PC-9 (cell line): ENCODE data around the gene SLC25A33. TPM values are rescaled to one million over a fixed set of nuclear protein-coding genes. Genes with fewer than 3 reads are reported as not detected.

Source experiments
- BruUV-seq: library from RNA; stranded (reverse); fragments of 400-500 nt; replicated peaks from 2 replicates; lab custom pipeline; 2021; lab: Mats Ljungman, UMichigan
- CTCF ChIA-PET: fragments of 300-600 bp; sonication (Branson Sonifier 250); formaldehyde crosslinking; loops from one replicate; lab custom pipeline; 2022; ENCODE audit warnings: antibody characterized with exemption; lab: Charles Lee
- POLR2A ChIA-PET: fragments of 300-600 bp; sonication (Branson Sonifier 250); formaldehyde crosslinking; loops from one replicate; lab custom pipeline; 2022; ENCODE audit warnings: antibody characterized with exemption; ENCODE audit not compliant: unreplicated experiment; lab: Charles Lee
- DNase-seq, 2 experiments: peaks; one replicate each; pipeline versions ENCODE4 v3.0.0 to v3.0.0-alpha.2; 2015 to 2022; ENCODE audit warnings: mixed read lengths in 1 of 2
- H2AFZ ChIP-seq: fragments of 200-600 bp; sonication (generic); 2 replicates; pipeline ENCODE4 v1.8.1; 2017; ENCODE audit warnings: antibody characterized with exemption
- H3F3A ChIP-seq: fragments of 200-600 bp; sonication (generic); 2 replicates; pipeline ENCODE4 v1.8.1; 2017; ENCODE audit warnings: antibody characterized with exemption, mild to moderate bottlenecking, low read depth; ENCODE audit not compliant: insufficient read depth
- H3K27ac ChIP-seq: fragments of 200-600 bp; sonication (generic); 2 replicates; pipeline ENCODE4 v1.6.1; 2016; ENCODE audit warnings: mixed run types
- H3K27me3 ChIP-seq: fragments of 200-600 bp; sonication (generic); 2 replicates; pipeline ENCODE4 v1.6.1; 2016; ENCODE audit warnings: low read depth, mixed run types; ENCODE audit not compliant: insufficient read depth
- H3K36me3 ChIP-seq: fragments of 200-600 bp; sonication (generic); 2 replicates; pipeline ENCODE4 v1.6.1; 2016; ENCODE audit warnings: low read depth, mixed run types
- H3K4me1 ChIP-seq: fragments of 200-600 bp; sonication (generic); replicated peaks from 2 replicates; pipeline ENCODE4 v1.6.1; 2016; ENCODE audit warnings: mixed run types; ENCODE audit not compliant: insufficient read depth
- H3K4me2 ChIP-seq: fragments of 200-600 bp; sonication (generic); 2 replicates; pipeline ENCODE4 v1.6.1; 2017; ENCODE audit warnings: mixed run types
- H3K4me3 ChIP-seq: fragments of 200-600 bp; sonication (generic); 2 replicates; pipeline ENCODE4 v1.6.1; 2016; ENCODE audit warnings: mixed run types
- H3K79me2 ChIP-seq: fragments of 200-600 bp; sonication (generic); 2 replicates; pipeline ENCODE4 v1.6.1; 2017; ENCODE audit warnings: low read depth, mixed run types
- H3K9me2 ChIP-seq: fragments of 200-600 bp; sonication (generic); 2 replicates; pipeline ENCODE4 v1.8.1; 2017; ENCODE audit warnings: mild to moderate bottlenecking; ENCODE audit not compliant: insufficient read depth
- H3K9me3 ChIP-seq: fragments of 200-600 bp; sonication (generic); 2 replicates; pipeline ENCODE4 v1.8.1; 2016; ENCODE audit warnings: low read depth; ENCODE audit not compliant: insufficient read depth
- H4K20me1 ChIP-seq: fragments of 200-600 bp; sonication (generic); 2 replicates; pipeline ENCODE4 v1.8.1; 2017; ENCODE audit not compliant: insufficient read depth
- CTCF ChIP-seq: fragments of 200-600 bp; sonication (generic); conservative IDR thresholded peaks from 2 replicates; pipeline ENCODE4 v1.6.1; 2017; ENCODE audit warnings: mixed run types, antibody characterized with exemption, mild to moderate bottlenecking, moderate library complexity
- EZH2 ChIP-seq: fragments of 200-600 bp; sonication (generic); IDR thresholded peaks from 2 replicates; pipeline ENCODE4 v1.8.0; 2017; ENCODE audit warnings: antibody characterized with exemption, low read depth
- intact Hi-C: fragments of 100-400 bp; cut with micrococcal nuclease; formaldehyde crosslinking; loops from one replicate; pipeline ENCODE4 v1.10.0; 2022; ENCODE audit not compliant: unreplicated experiment
- total RNA-seq: library from RNA; stranded (reverse); gene quantifications from 2 replicates; pipeline ENCODE4 v1.2.3, GENCODE V29; 2021

SLC25A33 gene
- total RNA-seq, 1 experiment from 2014 or later, result 3.0 TPM

DNA sequence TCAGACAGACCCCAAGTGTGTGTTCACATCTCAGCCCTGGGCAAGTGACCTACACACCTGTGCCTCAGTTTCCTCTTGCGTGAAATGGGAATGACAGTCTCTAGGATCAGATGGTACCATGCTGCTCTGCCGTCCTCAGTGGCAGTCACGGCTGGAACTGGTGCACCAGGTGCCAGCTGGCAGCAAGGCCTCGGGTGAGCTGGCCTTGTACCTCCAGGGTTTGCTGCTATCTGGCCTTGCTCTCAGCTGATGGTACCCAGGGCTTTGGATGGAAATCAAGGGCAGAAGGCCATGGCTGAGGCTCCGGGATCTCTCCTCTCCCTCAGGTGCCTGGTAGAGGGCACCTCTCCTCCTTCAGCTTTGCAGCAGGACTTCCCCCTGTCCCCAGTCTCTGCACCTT lies 70.7 kb downstream of the SLC25A33 start:
- H3K9me3 ChIP-seq, result no peaks in the 10 kb centered on the region
- POLR2A ChIA-PET, result no interaction called here

DNA sequence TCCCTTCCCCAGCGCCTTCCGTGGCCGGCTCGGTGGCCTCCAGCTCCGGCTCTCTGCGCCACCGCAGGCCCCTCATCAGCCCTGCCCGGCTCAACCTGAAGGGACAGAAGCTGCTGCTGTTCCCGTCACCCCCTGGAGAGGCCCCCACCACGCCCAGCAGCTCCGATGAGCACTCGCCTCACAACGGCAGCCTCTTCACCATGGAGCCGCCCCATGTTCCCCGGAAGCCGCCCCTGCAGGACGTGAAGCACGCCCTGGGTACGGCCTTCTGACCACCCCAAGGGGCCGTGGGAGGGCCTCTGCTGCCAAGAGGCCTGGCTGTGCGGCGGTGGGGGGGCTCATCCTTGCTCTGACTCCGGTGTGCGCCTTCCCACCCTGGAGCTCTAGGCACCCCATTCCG lies 71.3 kb downstream of the SLC25A33 start:
- H3K4me2 ChIP-seq, result no peak overlapping the region
- no TSS peak for BruUV-seq
- no peak overlapping the region for H3K4me3 ChIP-seq
- no peaks in the 10 kb centered on the region for H3K4me1 ChIP-seq
- H3K27me3 ChIP-seq, result no peaks in the 10 kb centered on the region
- intact Hi-C loops, result no loop called here
- ChIA-PET CTCF (no interaction called here), POLR2A (no interaction called here)
- no peaks in the 10 kb centered on the region for H3K9me3 ChIP-seq
- TF ChIP-seq EZH2 (no peak), CTCF (no peak)
- H3K36me3 ChIP-seq, result no peaks in the 10 kb centered on the region
- H3K79me2 ChIP-seq, result no peaks in the 10 kb centered on the region
- H3K9me2 ChIP-seq, result no peaks in the 10 kb centered on the region
- H4K20me1 ChIP-seq, result no peaks in the 10 kb centered on the region
- H3K27ac ChIP-seq, result no peak overlapping the region
- no peaks in the 10 kb centered on the region for H3F3A ChIP-seq
- H2AFZ ChIP-seq, result no peak overlapping the region
- no peak for DNase-seq

More for the DNA sequence above, 70.7 kb downstream of the SLC25A33 start:
- Histone ChIP-seq H4K20me1 (no peaks in the 10 kb centered on the region), H3K27ac (no peak overlapping the region), H3K9me2 (no peaks in the 10 kb centered on the region), H3K4me2 (no peak overlapping the region), H3F3A (no peaks in the 10 kb centered on the region), H3K4me3 (no peak overlapping the region), H3K36me3 (no peaks in the 10 kb centered on the region), H3K79me2 (no peaks in the 10 kb centered on the region), H2AFZ (no peak overlapping the region), H3K27me3 (no peaks in the 10 kb centered on the region), H3K4me1 (no peaks in the 10 kb centered on the region)
- intact Hi-C loops, result no loop called here
- TF ChIP-seq EZH2 (no peak), CTCF (no peak)
- CTCF ChIA-PET, result no interaction called here
- no TSS peak for BruUV-seq
- DNase-seq, result no peak

DNA sequence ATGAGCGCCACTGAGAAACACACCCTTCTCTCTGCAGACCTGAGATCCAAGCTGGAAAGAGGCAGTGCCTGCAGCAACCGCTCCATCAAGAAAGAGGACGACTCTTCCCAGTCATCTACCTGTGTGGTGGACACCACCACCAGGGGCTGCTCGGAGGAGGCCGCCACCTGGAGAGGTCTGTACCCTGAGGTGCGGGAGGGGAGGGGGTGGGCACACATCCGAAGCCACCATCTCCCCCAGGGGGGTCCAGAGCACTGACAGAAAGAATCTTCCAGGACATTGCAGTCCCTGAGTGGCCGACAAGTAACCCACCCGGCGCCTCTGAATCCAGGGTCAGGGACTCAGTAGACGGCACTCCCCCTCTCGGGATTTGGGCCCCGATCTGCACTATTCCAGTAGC lies 72.5 kb downstream of the SLC25A33 start:
- H2AFZ ChIP-seq, result no peak overlapping the region
- H3K4me3 ChIP-seq, result no peak overlapping the region
- no peaks in the 10 kb centered on the region for H3K4me1 ChIP-seq
- no peak for DNase-seq
- CTCF ChIA-PET, result no interaction called here
- no peak overlapping the region for H3K27ac ChIP-seq
- H4K20me1 ChIP-seq, result no peaks in the 10 kb centered on the region
- BruUV-seq, result no TSS peak
- H3K79me2 ChIP-seq, result no peaks in the 10 kb centered on the region
- intact Hi-C loops, result no loop called here
- POLR2A ChIA-PET, result no interaction called here
- H3K9me2 ChIP-seq, result no peaks in the 10 kb centered on the region
- H3K27me3 ChIP-seq, result no peaks in the 10 kb centered on the region
- H3K9me3 ChIP-seq, result no peaks in the 10 kb centered on the region
- H3K4me2 ChIP-seq, result no peak overlapping the region
- no peaks in the 10 kb centered on the region for H3K36me3 ChIP-seq
- H3F3A ChIP-seq, result 0 out of 2 replicates have a peak, but pooled peaks cover 3% of the 10 kb centered on the region
- TF ChIP-seq EZH2, result no peak
- TF ChIP-seq CTCF, result no peak
